ENCODE results near the gene SH3PXD2A.

DNA sequence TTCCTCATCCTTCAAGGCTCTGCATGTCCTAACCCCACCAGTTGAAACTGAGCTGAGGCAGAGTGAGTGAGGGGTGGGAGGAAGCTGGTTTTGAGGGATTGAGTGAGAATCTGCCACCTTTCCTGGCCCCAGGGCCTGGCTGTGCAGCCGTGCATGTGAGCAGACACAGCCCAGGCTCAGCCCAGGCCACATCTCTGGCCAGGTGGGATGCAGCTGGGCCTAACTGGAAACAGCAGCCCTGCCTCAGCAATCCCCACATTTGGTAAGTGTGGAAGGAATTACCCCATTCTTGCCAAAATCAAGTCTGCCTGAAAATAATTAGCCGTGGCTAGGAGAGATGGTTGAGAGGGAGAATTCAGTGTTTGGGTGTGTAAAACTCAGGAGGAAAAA lies 245.3 kb downstream of the SH3PXD2A start:
- TF ChIP-seq, protein P1, sequence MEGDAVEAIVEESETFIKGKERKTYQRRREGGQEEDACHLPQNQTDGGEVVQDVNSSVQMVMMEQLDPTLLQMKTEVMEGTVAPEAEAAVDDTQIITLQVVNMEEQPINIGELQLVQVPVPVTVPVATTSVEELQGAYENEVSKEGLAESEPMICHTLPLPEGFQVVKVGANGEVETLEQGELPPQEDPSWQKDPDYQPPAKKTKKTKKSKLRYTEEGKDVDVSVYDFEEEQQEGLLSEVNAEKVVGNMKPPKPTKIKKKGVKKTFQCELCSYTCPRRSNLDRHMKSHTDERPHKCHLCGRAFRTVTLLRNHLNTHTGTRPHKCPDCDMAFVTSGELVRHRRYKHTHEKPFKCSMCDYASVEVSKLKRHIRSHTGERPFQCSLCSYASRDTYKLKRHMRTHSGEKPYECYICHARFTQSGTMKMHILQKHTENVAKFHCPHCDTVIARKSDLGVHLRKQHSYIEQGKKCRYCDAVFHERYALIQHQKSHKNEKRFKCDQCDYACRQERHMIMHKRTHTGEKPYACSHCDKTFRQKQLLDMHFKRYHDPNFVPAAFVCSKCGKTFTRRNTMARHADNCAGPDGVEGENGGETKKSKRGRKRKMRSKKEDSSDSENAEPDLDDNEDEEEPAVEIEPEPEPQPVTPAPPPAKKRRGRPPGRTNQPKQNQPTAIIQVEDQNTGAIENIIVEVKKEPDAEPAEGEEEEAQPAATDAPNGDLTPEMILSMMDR (IDR thresholded peaks at IDR 0.05), result no peak
- TF ChIP-seq POLR2A (IDR thresholded peaks at IDR 0.05), result no peak
